Measurements from ENCODE around the gene PARPBP. TPM values are rescaled to one million over a fixed set of nuclear protein-coding genes. Genes with fewer than 3 reads are reported as not detected.

Gene PARPBP
- total RNA-seq, 2 donors from 2014 or later: 0.52 TPM; not detected in 1

DNA sequence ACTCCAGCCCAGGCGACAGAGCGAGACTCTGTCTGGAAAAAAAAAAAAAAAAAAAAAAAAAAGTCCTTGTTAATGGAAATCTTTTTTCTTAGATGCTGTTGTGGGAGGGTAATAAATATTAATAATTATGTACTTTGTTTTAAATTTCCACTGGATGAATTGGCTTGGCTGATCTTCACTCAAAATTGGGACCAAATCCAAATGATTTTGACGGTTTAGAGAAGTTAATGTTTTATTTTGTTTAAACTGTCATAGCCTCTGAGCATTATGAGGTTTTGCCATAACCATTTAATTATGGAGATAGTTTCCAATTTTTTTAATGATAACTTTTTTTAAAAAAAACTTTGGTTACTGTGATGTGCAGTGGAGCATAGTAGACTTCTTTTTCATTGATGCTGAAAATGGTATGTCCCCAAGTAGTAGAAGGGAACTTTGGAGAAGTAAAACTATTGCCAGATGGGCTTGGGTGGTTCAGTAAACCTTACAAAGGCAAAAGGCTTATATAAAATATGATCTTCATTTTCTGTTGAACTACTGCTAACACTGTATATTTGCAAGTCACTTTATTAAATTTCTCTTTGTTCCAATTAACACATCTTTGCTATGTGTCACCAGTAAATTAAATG lies 81.6 kb downstream of the PARPBP start:
- H3K27ac ChIP-seq: no peak overlapping the region
- no peaks in the 10 kb centered on the region for H3K36me3 ChIP-seq (replicated peaks in 1 of 2; ENCODE audit: insufficient read depth in 1 of 2, low read depth in 2 of 2)

DNA sequence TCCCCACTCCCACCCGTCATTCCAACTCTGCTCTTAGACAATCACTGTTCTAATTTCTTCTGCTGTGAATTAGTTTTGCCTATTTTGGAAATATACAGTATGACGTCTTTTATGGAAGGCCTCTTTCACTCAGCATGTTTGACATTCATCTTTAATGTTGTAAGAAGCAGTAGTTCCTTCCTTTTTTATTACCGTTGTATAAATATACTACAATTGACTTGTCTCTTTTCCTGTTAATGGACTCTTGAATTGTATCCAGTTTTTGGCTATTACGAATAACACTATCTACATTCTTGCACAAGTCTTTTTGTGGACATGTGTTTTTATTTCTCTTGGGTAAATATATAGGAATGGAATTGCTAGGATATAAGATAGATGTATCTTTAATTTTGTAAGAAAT lies 82.6 kb downstream of the PARPBP start:
- ATAC-seq: no peak
- no peak for TF ChIP-seq POLR2A (IDR thresholded peaks at IDR 0.05)
- no peak for TF ChIP-seq CTCF (IDR thresholded peaks at IDR 0.05)

More for the DNA sequence above, 81.6 kb downstream of the PARPBP start:
- Histone ChIP-seq H3K27me3 (no peaks in the 10 kb centered on the region), H3K4me1 (no peaks in the 10 kb centered on the region), H3K9me3 (no peaks in the 10 kb centered on the region), H3K4me3 (no peak overlapping the region)
- no peak for DNase-seq
- intact Hi-C loops (cut with DNase I): no loop called here
- WGBS, 2 donors: 70 to 82% methylated on average over 3 of the region's 3 CpGs
- ATAC-seq: no peak
- no peak for TF ChIP-seq POLR2A (IDR thresholded peaks at IDR 0.05)
- TF ChIP-seq CTCF (IDR thresholded peaks at IDR 0.05): no peak

DNA sequence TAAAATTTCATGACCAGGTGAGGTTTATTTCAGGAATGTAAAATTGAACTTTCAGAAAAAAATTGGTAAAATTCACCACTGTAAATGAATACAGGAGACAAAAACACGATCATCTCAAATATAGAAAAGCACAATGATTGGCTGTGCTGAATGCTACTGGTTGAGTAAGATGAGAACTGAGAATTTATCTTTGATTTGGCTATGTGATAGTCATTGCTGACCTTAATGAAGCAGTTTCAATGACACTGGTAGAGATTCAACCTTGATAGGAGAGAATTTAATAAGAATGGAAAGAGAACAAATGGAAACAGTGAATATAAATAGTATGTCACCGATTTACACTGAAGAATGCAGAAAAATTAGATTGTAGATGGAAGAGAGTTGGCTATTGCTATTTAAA lies 84.0 kb downstream of the PARPBP start:
- 92 to 98% methylated on average over 2 of the region's 2 CpGs for WGBS, 2 donors
- TF ChIP-seq POLR2A (IDR thresholded peaks at IDR 0.05): no peak
- TF ChIP-seq CTCF (IDR thresholded peaks at IDR 0.05): no peak
- no peak for ATAC-seq

More for the DNA sequence above, 82.6 kb downstream of the PARPBP start:
- no peak overlapping the region for H3K27ac ChIP-seq
- no peaks in the 10 kb centered on the region for H3K4me1 ChIP-seq
- WGBS, 2 donors: 79 to 80% methylated on average over 4 of the region's 4 CpGs
- intact Hi-C loops (cut with DNase I): no loop called here
- no peak overlapping the region for H3K4me3 ChIP-seq
- DNase-seq: no peak
- no peaks in the 10 kb centered on the region for H3K36me3 ChIP-seq (replicated peaks in 1 of 2; ENCODE audit: insufficient read depth in 1 of 2, low read depth in 2 of 2)
- no peaks in the 10 kb centered on the region for H3K27me3 ChIP-seq
- no peaks in the 10 kb centered on the region for H3K9me3 ChIP-seq

GRCh38 chr12:102215992-102216691 lies 96.2 kb downstream of the PARPBP start:
- 69 to 71% methylated on average over 5 of the region's 5 CpGs for WGBS, 2 donors
- no peaks in the 10 kb centered on the region for H3K36me3 ChIP-seq (replicated peaks in 1 of 2; ENCODE audit: insufficient read depth in 1 of 2, low read depth in 2 of 2)
- no peak overlapping the region for H3K27ac ChIP-seq
- intact Hi-C loops (cut with DNase I): no loop called here
- H3K4me3 ChIP-seq: no peak overlapping the region
- H3K4me1 ChIP-seq: no peaks in the 10 kb centered on the region
- no peak for ATAC-seq
- TF ChIP-seq POLR2A (IDR thresholded peaks at IDR 0.05): no peak
- TF ChIP-seq CTCF (IDR thresholded peaks at IDR 0.05): no peak
- DNase-seq: no peak
- H3K9me3 ChIP-seq: no peaks in the 10 kb centered on the region
- no peaks in the 10 kb centered on the region for H3K27me3 ChIP-seq

More for the DNA sequence above, 84.0 kb downstream of the PARPBP start:
- Histone ChIP-seq H3K27ac (no peak overlapping the region), H3K4me3 (no peak overlapping the region), H3K9me3 (no peaks in the 10 kb centered on the region), H3K4me1 (no peaks in the 10 kb centered on the region), H3K36me3 (replicated peaks in 1 of 2; ENCODE audit: insufficient read depth in 1 of 2, low read depth in 2 of 2) (no peaks in the 10 kb centered on the region), H3K27me3 (no peaks in the 10 kb centered on the region)
- no peak for DNase-seq
- intact Hi-C loops (cut with DNase I): no loop called here

- no peak for ATAC-seq
- H3K4me3 ChIP-seq: no peak overlapping the region
Measured at GRCh38 chr12:102220736-102221135, 100.8 kb downstream of the PARPBP start.

More at GRCh38 chr12:102220736-102221135, 100.8 kb downstream of the PARPBP start:
- DNase-seq: no peak
- intact Hi-C loops (cut with DNase I): no loop called here
- Histone ChIP-seq H3K36me3 (replicated peaks in 1 of 2; ENCODE audit: insufficient read depth in 1 of 2, low read depth in 2 of 2) (no peaks in the 10 kb centered on the region), H3K4me1 (no peaks in the 10 kb centered on the region), H3K27ac (no peak overlapping the region), H3K9me3 (no peaks in the 10 kb centered on the region), H3K27me3 (no peaks in the 10 kb centered on the region)
- no peak for TF ChIP-seq POLR2A (IDR thresholded peaks at IDR 0.05)
